Subcutaneous abdominal adipose tissue (tissue), 5 donors: Measurements from ENCODE around the gene GJA3.
A peak's percentile ranks its signal among the peaks of the same experiment; 100 is the strongest.

Experiments used
- H3K27ac ChIP-seq: one replicate; pipeline ENCODE4 v1.7.0; 2013; ENCODE audit warnings: low read depth, mild to moderate bottlenecking, inconsistent platforms, low read length, moderate library complexity
- H3K27me3 ChIP-seq, 5 donors: one replicate each; pipeline ENCODE4 v1.7.0; 2013; ENCODE audit warnings: low read length in 5 of 5, inconsistent platforms in 1 of 5; ENCODE audit not compliant: control insufficient read depth in 5 of 5, insufficient read depth in 4 of 5
- H3K36me3 ChIP-seq, 5 donors: one replicate each; pipeline ENCODE4 v1.7.0; 2013; ENCODE audit warnings: low read length in 5 of 5; ENCODE audit not compliant: control insufficient read depth in 5 of 5, insufficient read depth in 5 of 5
- H3K4me1 ChIP-seq, 5 donors: one replicate each; pipeline ENCODE4 v1.7.0; 2013; ENCODE audit warnings: low read length in 5 of 5, mild to moderate bottlenecking in 3 of 5, moderate library complexity in 1 of 5; ENCODE audit not compliant: control insufficient read depth in 5 of 5, insufficient read depth in 5 of 5
- H3K4me3 ChIP-seq, 5 donors: one replicate each; pipeline ENCODE4 v1.7.0; 2013; ENCODE audit warnings: low read length in 5 of 5, low read depth in 1 of 5
- H3K9ac ChIP-seq, 5 donors: one replicate each; pipeline ENCODE4 v1.7.0; 2013; ENCODE audit warnings: low read length in 5 of 5, mild to moderate bottlenecking in 4 of 5, moderate library complexity in 3 of 5
- H3K9me3 ChIP-seq, 5 donors: one replicate each; pipeline ENCODE4 v1.7.0; 2013; ENCODE audit warnings: low read length in 5 of 5; ENCODE audit not compliant: control insufficient read depth in 5 of 5
- donor health status: healthy.
- donor health status: healthy.
- donor health status: healthy.
- donor health status: healthy.
- donor health status: healthy.

The GJA3 gene

DNA sequence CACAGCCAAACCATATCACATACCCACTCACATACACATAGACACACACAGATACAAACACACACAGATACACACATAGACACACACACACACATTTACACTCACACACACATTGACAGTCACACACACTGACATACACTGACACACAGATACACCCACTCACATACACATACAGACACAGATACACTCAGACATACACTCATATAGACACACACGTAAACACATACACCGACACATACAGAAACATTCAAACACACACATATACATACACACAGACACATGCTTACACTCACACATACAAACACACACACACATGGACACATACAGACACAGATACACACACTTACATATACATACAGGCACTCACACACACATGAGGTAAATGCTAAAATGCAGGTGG is 30.2 kb downstream of the GJA3 start:
- H3K4me3 ChIP-seq = no peak overlapping the region
- no peaks in the 10 kb centered on the region for H3K9me3 ChIP-seq
- peaks cover 0 to 17% (median 14%) of the 10 kb centered on the region in 5 donors for H3K4me1 ChIP-seq
- H3K9ac ChIP-seq = no peak overlapping the region
- H3K27ac ChIP-seq = no peak overlapping the region
- peaks cover 0 to 12% (median 3%) of the 10 kb centered on the region in 5 donors for H3K27me3 ChIP-seq
- H3K36me3 ChIP-seq = no peaks in the 10 kb centered on the region

DNA sequence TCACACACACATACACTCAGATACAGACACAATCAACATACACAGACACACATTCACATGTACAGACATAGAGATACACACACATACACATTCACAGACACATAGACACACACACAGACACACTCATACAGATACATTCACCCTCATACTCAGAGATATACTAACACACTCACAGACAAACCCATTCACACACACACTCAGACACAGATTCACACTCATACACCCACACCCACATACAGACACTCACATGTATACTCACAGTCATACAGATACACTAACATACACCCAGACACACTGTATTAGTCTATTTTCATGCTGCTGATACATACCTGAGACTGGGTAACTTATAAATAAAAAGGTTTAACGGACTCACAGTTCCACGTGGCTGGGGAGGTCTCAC is 30.8 kb downstream of the GJA3 start:
- no peaks in the 10 kb centered on the region for H3K9me3 ChIP-seq
- peaks cover 0 to 12% (median 3%) of the 10 kb centered on the region in 5 donors for H3K27me3 ChIP-seq

DNA sequence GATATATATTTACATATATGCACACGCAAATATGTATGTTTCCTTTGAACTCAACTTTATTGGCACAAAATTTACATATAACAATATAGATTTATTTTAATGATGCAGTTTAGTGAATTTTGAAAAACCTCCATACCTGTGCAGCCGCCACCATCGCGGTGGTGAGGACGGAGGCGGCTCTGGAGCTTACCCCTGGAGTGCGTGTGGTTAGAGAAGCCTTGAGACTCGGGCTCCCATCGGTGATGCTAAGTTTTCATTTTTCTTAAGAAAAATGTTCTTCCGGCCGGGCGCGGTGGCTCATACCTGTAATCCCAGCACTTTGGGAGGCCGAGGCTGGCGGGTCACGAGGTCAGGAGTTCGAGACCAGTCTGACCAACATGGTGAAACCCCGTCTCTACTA is 31.8 kb downstream of the GJA3 start:
- Histone ChIP-seq H3K4me1 (peaks cover 0 to 17% (median 14%) of the 10 kb centered on the region in 5 donors), H3K4me3 (no peak overlapping the region), H3K36me3 (no peaks in the 10 kb centered on the region), H3K9me3 (no peaks in the 10 kb centered on the region), H3K27me3 (peaks cover 0 to 12% (median 3%) of the 10 kb centered on the region in 5 donors), H3K9ac (no peak overlapping the region), H3K27ac (no peak overlapping the region)

More for the DNA sequence above, 30.8 kb downstream of the GJA3 start:
- H3K4me3 ChIP-seq = no peak overlapping the region
- H3K27ac ChIP-seq = no peak overlapping the region
- H3K9ac ChIP-seq = no peak overlapping the region
- H3K36me3 ChIP-seq = no peaks in the 10 kb centered on the region
- peaks cover 0 to 17% (median 14%) of the 10 kb centered on the region in 5 donors for H3K4me1 ChIP-seq

DNA sequence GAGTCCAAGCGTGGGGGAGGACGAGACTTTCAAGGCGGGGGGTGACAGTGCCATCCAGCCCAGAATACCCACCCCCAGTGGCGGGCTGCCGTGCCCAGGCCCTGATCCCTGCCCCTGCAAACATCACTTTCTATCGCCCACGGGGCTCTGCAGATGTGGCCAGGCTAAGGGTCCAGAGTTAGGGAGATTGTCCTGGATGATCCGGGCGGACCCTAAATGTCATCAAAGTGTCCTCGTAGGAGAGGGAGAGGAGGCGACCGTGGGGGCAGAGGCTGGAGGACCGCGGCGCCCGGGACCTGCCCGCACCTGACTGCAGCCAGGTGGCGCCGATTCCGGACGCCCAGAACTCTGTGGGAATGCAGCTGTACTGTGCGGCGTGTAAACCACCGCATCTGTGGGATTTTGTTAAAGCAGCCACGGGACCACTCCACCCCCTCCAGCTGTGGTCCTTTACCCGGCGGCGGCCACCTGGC is 32.4 kb downstream of the GJA3 start:
- H3K9ac ChIP-seq = peak overlapping the region in 4 of 5 donors; percentile 68 to 88 (median 80)
- peaks cover 0 to 12% (median 3%) of the 10 kb centered on the region in 5 donors for H3K27me3 ChIP-seq
- peaks cover 0 to 17% (median 14%) of the 10 kb centered on the region in 5 donors for H3K4me1 ChIP-seq
- H3K27ac ChIP-seq = no peak overlapping the region
- peak overlapping the region in 4 of 5 donors; percentile 60 to 84 (median 72) for H3K4me3 ChIP-seq
- H3K9me3 ChIP-seq = no peaks in the 10 kb centered on the region
- H3K36me3 ChIP-seq = no peaks in the 10 kb centered on the region

DNA sequence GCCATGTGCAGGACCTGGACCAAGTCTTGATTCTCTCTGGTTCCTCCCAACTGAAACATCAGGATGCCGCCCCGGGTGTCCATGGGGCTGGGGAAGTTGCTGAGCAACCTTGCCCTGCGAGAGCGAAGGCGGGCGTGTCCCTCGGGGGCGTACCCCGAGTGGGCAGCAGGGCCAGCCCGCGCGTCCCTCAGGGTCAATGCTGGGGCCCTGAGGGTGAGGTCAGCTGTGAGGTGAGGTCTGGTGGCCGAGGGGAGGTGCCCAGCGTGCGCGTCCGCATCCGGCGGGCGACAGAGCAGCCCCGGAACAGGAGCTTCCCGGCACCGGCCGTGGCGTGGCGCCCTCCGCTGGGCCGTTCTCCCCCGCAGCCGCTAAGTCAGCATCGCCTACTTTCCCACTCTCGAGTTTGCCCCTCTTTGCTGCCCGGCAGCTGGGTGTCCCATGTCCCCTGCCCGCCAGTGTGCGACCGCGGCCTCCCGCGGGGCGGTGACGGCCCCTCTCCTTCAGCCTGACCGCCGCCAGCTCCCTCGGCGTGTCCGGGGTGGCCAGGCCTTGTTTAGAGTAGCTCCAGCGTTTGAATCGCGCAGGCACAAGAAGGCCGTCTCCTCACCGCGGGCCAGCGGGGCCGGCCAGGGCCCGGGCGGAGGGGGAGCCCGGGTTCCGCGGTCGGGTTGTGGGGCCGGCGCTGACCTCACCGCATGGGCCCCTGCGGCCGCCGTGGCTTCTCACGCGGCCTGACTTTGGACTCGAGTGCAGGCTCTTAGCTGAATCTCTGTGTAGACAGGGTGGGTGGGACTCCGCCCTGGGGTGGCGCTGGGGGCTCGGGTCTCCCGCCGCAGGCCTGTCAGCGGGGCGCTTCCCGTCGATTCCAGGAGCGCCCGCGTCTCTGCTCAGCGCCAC is 33.0 kb downstream of the GJA3 start:
- H3K9me3 ChIP-seq = no peaks in the 10 kb centered on the region
- H3K27ac ChIP-seq = peak overlapping the region; percentile 23
- H3K36me3 ChIP-seq = no peaks in the 10 kb centered on the region
- H3K4me1 ChIP-seq = peaks cover 0 to 17% (median 14%) of the 10 kb centered on the region in 5 donors
- H3K4me3 ChIP-seq = peak overlapping the region in 4 of 5 donors; percentile 60 to 84 (median 72)
- peak overlapping the region in 4 of 5 donors; percentile 68 to 88 (median 80) for H3K9ac ChIP-seq
- peaks cover 0 to 12% (median 4%) of the 10 kb centered on the region in 5 donors for H3K27me3 ChIP-seq

DNA sequence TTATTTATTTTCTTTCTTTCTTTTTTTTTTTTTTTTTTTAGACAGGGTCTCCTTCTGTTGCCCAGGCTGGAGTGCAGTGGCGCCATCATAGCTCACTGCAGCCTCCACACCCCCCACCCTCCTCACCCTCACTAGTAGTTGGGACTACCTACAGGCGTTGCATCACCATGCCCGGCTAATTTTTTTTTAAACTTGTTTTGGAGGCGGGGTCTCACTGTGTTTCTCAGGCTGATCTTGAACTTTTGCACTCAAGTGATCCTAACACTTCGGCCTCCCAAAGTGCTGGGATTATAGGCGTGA is 33.6 kb downstream of the GJA3 start:
- peak overlapping the region in 1 of 5 donors; percentile 88 for H3K9ac ChIP-seq
- peaks cover 0 to 17% (median 14%) of the 10 kb centered on the region in 5 donors for H3K4me1 ChIP-seq
- H3K9me3 ChIP-seq = no peaks in the 10 kb centered on the region
- peak overlapping the region in 4 of 5 donors; percentile 60 to 84 (median 72) for H3K4me3 ChIP-seq
- peaks cover 0 to 12% (median 4%) of the 10 kb centered on the region in 5 donors for H3K27me3 ChIP-seq
- H3K27ac ChIP-seq = no peak overlapping the region
- H3K36me3 ChIP-seq = no peaks in the 10 kb centered on the region

DNA sequence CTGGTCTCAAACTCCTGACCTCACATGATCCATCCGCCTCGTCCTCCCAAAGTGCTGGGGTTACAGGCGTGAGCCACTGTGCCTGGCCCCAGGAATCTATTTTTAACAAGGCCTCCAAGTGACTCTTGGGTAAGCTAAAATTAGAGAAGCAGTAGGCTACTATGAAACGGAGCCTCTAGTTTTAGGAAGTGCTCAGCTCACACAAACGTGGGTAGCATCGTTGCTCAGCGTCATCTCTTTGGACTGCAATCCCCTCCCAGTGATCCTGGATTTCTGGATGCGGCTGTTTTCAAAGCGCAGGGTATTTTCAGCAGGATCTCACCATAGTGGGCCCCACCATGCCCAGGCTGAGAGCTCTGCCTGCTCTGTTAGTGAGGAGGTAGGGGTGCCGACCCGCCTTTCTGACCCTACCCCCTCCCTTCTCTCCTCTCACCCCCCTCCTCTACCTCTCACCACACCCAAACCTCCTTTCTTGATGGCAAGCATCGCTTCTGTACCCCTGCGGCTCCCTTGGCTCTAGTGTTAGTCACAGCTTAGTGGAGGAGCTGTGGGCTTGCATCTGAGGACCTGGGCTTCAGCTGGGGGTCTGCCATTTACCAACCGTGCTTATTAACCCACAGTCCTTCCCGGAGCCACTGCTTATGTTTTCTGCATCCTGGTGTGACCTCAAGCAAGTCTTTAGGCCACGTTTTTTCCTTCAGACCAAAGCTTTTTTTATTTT is 34.2 kb downstream of the GJA3 start:
- Histone ChIP-seq H3K27ac (no peak overlapping the region), H3K36me3 (no peaks in the 10 kb centered on the region), H3K9ac (no peak overlapping the region), H3K4me3 (no peak overlapping the region), H3K9me3 (no peaks in the 10 kb centered on the region), H3K27me3 (peaks cover 0 to 12% (median 4%) of the 10 kb centered on the region in 5 donors), H3K4me1 (peaks cover 0 to 17% (median 14%) of the 10 kb centered on the region in 5 donors)

DNA sequence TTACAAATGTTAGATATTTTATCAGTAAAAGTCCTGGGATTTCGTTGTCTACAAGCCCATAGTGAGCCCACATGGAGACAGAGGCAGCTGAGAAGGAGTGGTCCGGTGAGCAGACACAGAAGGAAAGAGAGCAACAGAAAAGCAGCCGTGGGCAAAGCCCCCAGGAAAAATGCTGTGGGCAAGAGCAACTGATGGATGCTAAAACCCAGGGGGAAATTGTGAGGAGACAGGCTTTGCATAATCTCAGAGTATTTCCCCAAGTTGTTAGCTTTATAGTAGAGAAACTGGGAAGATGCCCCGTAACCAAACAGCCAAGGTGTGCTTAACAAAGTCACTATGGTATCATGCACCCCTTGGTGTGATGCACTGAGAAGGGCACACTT is 35.1 kb downstream of the GJA3 start:
- Histone ChIP-seq H3K9me3 (no peaks in the 10 kb centered on the region), H3K27ac (no peak overlapping the region), H3K27me3 (peaks cover 0 to 9% (median 3%) of the 10 kb centered on the region in 5 donors), H3K36me3 (no peaks in the 10 kb centered on the region), H3K4me3 (no peak overlapping the region), H3K9ac (no peak overlapping the region), H3K4me1 (peaks cover 0 to 17% (median 14%) of the 10 kb centered on the region in 5 donors)

DNA sequence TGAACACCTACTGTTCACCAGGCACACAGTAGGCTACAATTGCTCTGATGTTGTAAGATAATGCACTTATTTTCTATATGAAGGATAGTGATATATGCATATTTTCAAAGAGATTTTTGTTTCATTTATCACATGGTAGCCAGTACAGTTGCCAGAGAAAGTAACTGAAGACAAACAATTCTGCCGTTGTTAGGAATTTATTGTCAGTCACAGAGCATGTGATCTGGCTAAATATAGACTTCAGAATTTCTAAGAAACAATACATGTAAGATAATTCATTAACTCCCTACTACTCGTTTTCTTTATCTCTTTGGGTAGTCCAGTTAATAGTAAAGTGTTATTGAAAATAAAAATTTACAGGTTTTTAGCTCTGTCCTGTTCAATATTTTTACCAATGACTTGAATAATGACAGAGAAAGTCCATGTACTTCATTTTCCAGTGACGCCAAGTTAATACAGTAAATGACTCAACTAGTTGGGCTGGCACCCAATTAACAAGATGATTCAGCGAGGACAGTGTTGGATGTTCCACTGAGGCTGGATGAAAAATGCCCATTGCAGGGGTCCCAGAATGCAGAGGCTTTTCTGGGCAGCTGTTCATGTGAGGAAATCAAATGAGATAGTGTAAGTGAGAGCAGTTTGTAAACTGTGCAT is 35.6 kb downstream of the GJA3 start:
- H3K36me3 ChIP-seq = no peaks in the 10 kb centered on the region
- H3K9ac ChIP-seq = no peak overlapping the region
- no peak overlapping the region for H3K27ac ChIP-seq
- no peaks in the 10 kb centered on the region for H3K9me3 ChIP-seq
- H3K27me3 ChIP-seq = peaks cover 0 to 6% (median 2%) of the 10 kb centered on the region in 5 donors
- peaks cover 0 to 17% (median 14%) of the 10 kb centered on the region in 5 donors for H3K4me1 ChIP-seq
- H3K4me3 ChIP-seq = no peak overlapping the region
